ENCODE data around the gene IMPDH2. TPM values are rescaled to one million over a fixed set of nuclear protein-coding genes. Genes with fewer than 3 reads are reported as not detected.

IMPDH2 gene
- total RNA-seq, 4 donors from 2014 or later = 25.1 to 106 (median 72.7) TPM

DNA sequence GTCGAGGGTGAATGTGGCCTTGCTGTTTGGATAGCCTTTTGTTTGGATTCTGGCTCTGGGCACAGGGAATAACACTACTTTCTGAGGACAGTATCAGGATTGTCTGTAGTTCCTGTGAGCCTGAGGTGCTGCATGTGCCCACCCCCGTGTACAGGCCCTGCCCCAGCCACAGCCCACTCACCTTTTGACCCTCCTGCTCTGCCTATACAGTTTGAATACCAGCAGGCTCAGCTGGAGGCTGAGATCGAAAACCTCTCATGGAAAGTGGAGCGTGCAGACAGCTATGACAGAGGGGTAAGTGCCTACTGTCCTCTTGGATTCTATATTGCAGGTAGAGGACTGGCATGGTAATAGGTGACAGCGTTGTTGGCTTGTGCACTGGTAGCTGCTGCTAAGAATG lies 46.5 kb downstream of the IMPDH2 start:
- H3K4me3 ChIP-seq = no peak overlapping the region
- H3K9me3 ChIP-seq = no peaks in the 10 kb centered on the region
- H3K4me1 ChIP-seq = peaks cover 0 to 4% (median 2%) of the 10 kb centered on the region in 4 donors
- peaks cover 0 to 41% (median 12%) of the 10 kb centered on the region in 4 donors for H3K36me3 ChIP-seq
- DNase-seq = no peak
- no peak for TF ChIP-seq POLR2AphosphoS5 (IDR thresholded peaks at IDR 0.05)
- no peak for TF ChIP-seq EP300 (IDR thresholded peaks at IDR 0.05; ENCODE audit: low read depth)
- no peaks in the 10 kb centered on the region for H3K27me3 ChIP-seq
- H3K27ac ChIP-seq = no peak overlapping the region
- 85% methylated on average over 5 of the region's 5 CpGs; no CpG with 5 or more reads in 1 of the 2 donors for WGBS, 2 donors (ENCODE audit: low coverage in 1 of 2)
- in situ Hi-C loops (cut with MboI; ENCODE audit: low pct_ligation_motif_present in 1 of 4, low pct_unique_long_range_greater_than_20kb in 1 of 4, low sequenced_read_pairs in 3 of 4) (no loop called here), intact Hi-C loops (cut with DNase I; ENCODE audit: low total_unique reads) (no loop called here)

DNA sequence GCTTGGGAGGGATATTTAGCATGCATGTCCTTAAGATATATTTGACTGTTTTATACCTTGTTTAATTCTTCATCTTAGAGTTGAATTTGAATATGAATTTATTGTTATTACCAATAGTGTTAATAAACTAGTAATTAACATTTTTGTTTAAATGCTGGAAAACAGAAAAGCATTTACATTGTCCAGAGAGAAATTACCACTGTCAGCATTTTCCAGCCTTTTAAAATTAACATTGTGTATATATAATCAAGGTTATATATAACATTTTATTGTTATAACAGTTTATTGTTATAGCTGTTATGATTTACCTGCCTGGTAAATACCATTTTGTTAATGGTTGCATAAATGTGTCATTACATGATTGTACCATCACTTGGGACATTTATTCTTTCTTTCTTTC lies 47.2 kb downstream of the IMPDH2 start:
- in situ Hi-C loops (cut with MboI; ENCODE audit: low pct_ligation_motif_present in 1 of 4, low pct_unique_long_range_greater_than_20kb in 1 of 4, low sequenced_read_pairs in 3 of 4) (no loop called here), intact Hi-C loops (cut with DNase I; ENCODE audit: low total_unique reads) (no loop called here)
- TF ChIP-seq, protein P1, sequence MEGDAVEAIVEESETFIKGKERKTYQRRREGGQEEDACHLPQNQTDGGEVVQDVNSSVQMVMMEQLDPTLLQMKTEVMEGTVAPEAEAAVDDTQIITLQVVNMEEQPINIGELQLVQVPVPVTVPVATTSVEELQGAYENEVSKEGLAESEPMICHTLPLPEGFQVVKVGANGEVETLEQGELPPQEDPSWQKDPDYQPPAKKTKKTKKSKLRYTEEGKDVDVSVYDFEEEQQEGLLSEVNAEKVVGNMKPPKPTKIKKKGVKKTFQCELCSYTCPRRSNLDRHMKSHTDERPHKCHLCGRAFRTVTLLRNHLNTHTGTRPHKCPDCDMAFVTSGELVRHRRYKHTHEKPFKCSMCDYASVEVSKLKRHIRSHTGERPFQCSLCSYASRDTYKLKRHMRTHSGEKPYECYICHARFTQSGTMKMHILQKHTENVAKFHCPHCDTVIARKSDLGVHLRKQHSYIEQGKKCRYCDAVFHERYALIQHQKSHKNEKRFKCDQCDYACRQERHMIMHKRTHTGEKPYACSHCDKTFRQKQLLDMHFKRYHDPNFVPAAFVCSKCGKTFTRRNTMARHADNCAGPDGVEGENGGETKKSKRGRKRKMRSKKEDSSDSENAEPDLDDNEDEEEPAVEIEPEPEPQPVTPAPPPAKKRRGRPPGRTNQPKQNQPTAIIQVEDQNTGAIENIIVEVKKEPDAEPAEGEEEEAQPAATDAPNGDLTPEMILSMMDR (IDR thresholded peaks at IDR 0.05) = no peak
- TF ChIP-seq POLR2A (IDR thresholded peaks at IDR 0.05) (no peak), POLR2AphosphoS5 (IDR thresholded peaks at IDR 0.05) (no peak), EP300 (IDR thresholded peaks at IDR 0.05; ENCODE audit: low read depth) (no peak)
- Histone ChIP-seq H3K27ac (no peak overlapping the region), H3K9me3 (no peaks in the 10 kb centered on the region), H3K4me3 (no peak overlapping the region), H3K4me1 (peaks cover 0 to 4% (median 1%) of the 10 kb centered on the region in 4 donors), H3K27me3 (no peaks in the 10 kb centered on the region), H3K36me3 (peaks cover 0 to 48% (median 13%) of the 10 kb centered on the region in 4 donors)
- DNase-seq = no peak

DNA sequence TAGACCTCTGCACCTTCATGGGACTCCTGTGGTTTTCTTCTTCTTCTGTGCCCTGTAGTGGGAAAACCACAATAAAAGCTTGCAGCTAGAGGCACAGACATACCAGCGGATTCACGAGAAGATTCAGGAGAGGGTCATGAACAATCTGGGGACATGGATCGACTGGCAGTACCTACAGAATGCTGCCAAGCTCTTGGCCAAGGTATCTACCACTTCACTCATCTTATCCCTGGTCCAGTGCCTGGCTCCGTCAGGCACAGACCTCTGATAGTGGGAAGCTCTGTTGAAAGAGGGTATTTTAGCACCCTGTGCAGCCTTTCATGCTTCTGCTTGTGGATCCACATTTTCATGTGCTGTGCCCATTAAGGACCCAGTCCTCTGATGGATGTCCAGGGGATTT lies 48.9 kb downstream of the IMPDH2 start:
- TF ChIP-seq POLR2AphosphoS5 (IDR thresholded peaks at IDR 0.05) (no peak), EP300 (IDR thresholded peaks at IDR 0.05; ENCODE audit: low read depth) (no peak), POLR2A (IDR thresholded peaks at IDR 0.05) (no peak)
- TF ChIP-seq, protein P1 (IDR thresholded peaks at IDR 0.05) = no peak
- no peak for DNase-seq
- in situ Hi-C loops (cut with MboI; ENCODE audit: low pct_ligation_motif_present in 1 of 4, low pct_unique_long_range_greater_than_20kb in 1 of 4, low sequenced_read_pairs in 3 of 4) (no loop called here), intact Hi-C loops (cut with DNase I; ENCODE audit: low total_unique reads) (no loop called here)
- no peaks in the 10 kb centered on the region for H3K9me3 ChIP-seq
- no peaks in the 10 kb centered on the region for H3K27me3 ChIP-seq
- no peak overlapping the region for H3K27ac ChIP-seq
- peaks cover 0 to 4% (median 1%) of the 10 kb centered on the region in 4 donors for H3K4me1 ChIP-seq
- WGBS, 2 donors (ENCODE audit: low coverage in 1 of 2) = 92% methylated on average over 4 of the region's 4 CpGs; no CpG with 5 or more reads in 1 of the 2 donors
- H3K36me3 ChIP-seq = peaks cover 0 to 65% (median 22%) of the 10 kb centered on the region in 4 donors
- H3K4me3 ChIP-seq = no peak overlapping the region

DNA sequence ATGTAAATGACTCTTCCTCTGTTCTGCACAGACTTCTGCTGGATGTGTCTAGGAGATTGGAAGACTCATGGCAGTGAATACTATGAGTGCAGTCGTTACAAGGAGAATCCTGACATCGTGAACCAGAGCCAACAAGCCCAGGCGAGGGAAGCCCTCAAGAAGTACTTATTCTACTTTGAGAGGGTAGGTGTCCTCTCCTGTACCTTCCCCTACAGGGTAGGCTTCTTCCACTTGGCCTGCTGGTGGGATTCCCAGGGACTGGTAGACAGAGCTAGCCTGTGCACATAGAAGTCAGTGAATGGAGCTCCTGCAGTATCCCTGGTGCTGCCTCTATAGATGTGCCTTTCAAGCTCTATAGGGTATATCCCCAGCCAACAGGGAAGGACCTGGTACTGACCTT lies 49.7 kb downstream of the IMPDH2 start:
- H3K9me3 ChIP-seq = no peaks in the 10 kb centered on the region
- peaks cover 0 to 74% (median 22%) of the 10 kb centered on the region in 4 donors for H3K36me3 ChIP-seq
- H3K4me3 ChIP-seq = no peak overlapping the region
- no peaks in the 10 kb centered on the region for H3K27me3 ChIP-seq
- WGBS, 2 donors (ENCODE audit: low coverage in 1 of 2) = 100% methylated on average over 3 of the region's 3 CpGs; no CpG with 5 or more reads in 1 of the 2 donors
- intact Hi-C loops (cut with DNase I; ENCODE audit: low total_unique reads) (no loop called here), in situ Hi-C loops (cut with MboI; ENCODE audit: low pct_ligation_motif_present in 1 of 4, low pct_unique_long_range_greater_than_20kb in 1 of 4, low sequenced_read_pairs in 3 of 4) (no loop called here)
- H3K4me1 ChIP-seq = peaks cover 0 to 4% (median 1%) of the 10 kb centered on the region in 4 donors
- no peak overlapping the region for H3K27ac ChIP-seq
- DNase-seq = no peak
- TF ChIP-seq, protein P1 (IDR thresholded peaks at IDR 0.05) = no peak
- no peak for TF ChIP-seq POLR2AphosphoS5 (IDR thresholded peaks at IDR 0.05)
- TF ChIP-seq EP300 (IDR thresholded peaks at IDR 0.05; ENCODE audit: low read depth) = no peak
- no peak for TF ChIP-seq POLR2A (IDR thresholded peaks at IDR 0.05)

Small RNA genes lying within 50 kb of the gene (small RNA-seq; reads per million reads assigned to genes)
- gene MIR191 (7,556 to 14,897 (median 13,428) reads per million in 4 donors), gene MIR425 (51.4 to 200 (median 75.7) reads per million in 4 donors)

Other genes with a start within 250 kb of the IMPDH2 start
- gene PRKAR2A, start 181.5 kb downstream of the IMPDH2 start, total RNA-seq = 10 to 100 TPM; 20.3 to 59.1 (median 40.8) TPM
- 10 to 100 TPM in 3 of 4 donors, 1 to 10 TPM in 1; 8.4 to 83.8 (median 31.7) TPM for gene SLC25A20, start 130.5 kb downstream of the IMPDH2 start, total RNA-seq
- gene ARIH2, start 110.6 kb downstream of the IMPDH2 start, total RNA-seq = 100 to 1,000 TPM in 3 of 4 donors, 10 to 100 TPM in 1; 82.6 to 269 (median 115) TPM
- gene P4HTM, start 39.2 kb downstream of the IMPDH2 start, total RNA-seq = 100 to 1,000 TPM in 1 of 4 donors, 10 to 100 TPM in 3; 43.4 to 100 (median 76.6) TPM
- gene WDR6, start 22.0 kb downstream of the IMPDH2 start, total RNA-seq = 100 to 1,000 TPM in 3 of 4 donors, 10 to 100 TPM in 1; 76.0 to 162 (median 146) TPM
- 100 to 1,000 TPM in 1 of 4 donors, 10 to 100 TPM in 3; 30.4 to 136 (median 42.0) TPM for gene DALRD3, start 10.8 kb downstream of the IMPDH2 start, total RNA-seq
- 100 to 1,000 TPM in 1 of 4 donors, 10 to 100 TPM in 3; 30.4 to 125 (median 88.1) TPM for gene NDUFAF3, start 7.3 kb downstream of the IMPDH2 start, total RNA-seq
- 100 to 1,000 TPM in 1 of 4 donors, 10 to 100 TPM in 3; 76.4 to 122 (median 84.7) TPM for gene QRICH1, start 64.7 kb upstream of the IMPDH2 start, total RNA-seq
- gene QARS1, start 75.4 kb upstream of the IMPDH2 start, total RNA-seq = 100 to 1,000 TPM; 403 to 873 (median 447) TPM
- gene USP19, start 91.4 kb upstream of the IMPDH2 start, total RNA-seq = 10 to 100 TPM; 66.5 to 86.2 (median 71.7) TPM
- gene LAMB2, start 103.7 kb upstream of the IMPDH2 start, total RNA-seq = 100 to 1,000 TPM; 141 to 290 (median 177) TPM
- gene CCDC71, start 136.9 kb upstream of the IMPDH2 start, total RNA-seq = 10 to 100 TPM; 26.2 to 33.9 (median 31.3) TPM
- 10 to 100 TPM in 2 of 4 donors, 1 to 10 TPM in 2; 4.5 to 23.5 (median 13.4) TPM for gene KLHDC8B, start 142.2 kb upstream of the IMPDH2 start, total RNA-seq
- 10 to 100 TPM in 1 of 4 donors, 1 to 10 TPM in 3; 2.4 to 13.5 (median 5.3) TPM for gene C3orf62, start 247.8 kb upstream of the IMPDH2 start, total RNA-seq

Measured in transverse colon (tissue), 4 donors.